Activated CD8-positive, alpha-beta memory T cell treated with anti-CD3 and anti-CD28 coated beads for 4 hours (primary cell): ENCODE results near the gene EXOSC7.
"Not testable (repeated sequence)": the region's sequence is repeated elsewhere in the genome, so short reads cannot be mapped to it uniquely, and the experiment has no call there.

Source experiments
- DNase-seq, 2 donors: peaks; one replicate each; pipeline ENCODE4 v3.0.0-alpha.2; 2020; ENCODE audit warnings: low read depth in 2 of 2

The EXOSC7 gene

DNA sequence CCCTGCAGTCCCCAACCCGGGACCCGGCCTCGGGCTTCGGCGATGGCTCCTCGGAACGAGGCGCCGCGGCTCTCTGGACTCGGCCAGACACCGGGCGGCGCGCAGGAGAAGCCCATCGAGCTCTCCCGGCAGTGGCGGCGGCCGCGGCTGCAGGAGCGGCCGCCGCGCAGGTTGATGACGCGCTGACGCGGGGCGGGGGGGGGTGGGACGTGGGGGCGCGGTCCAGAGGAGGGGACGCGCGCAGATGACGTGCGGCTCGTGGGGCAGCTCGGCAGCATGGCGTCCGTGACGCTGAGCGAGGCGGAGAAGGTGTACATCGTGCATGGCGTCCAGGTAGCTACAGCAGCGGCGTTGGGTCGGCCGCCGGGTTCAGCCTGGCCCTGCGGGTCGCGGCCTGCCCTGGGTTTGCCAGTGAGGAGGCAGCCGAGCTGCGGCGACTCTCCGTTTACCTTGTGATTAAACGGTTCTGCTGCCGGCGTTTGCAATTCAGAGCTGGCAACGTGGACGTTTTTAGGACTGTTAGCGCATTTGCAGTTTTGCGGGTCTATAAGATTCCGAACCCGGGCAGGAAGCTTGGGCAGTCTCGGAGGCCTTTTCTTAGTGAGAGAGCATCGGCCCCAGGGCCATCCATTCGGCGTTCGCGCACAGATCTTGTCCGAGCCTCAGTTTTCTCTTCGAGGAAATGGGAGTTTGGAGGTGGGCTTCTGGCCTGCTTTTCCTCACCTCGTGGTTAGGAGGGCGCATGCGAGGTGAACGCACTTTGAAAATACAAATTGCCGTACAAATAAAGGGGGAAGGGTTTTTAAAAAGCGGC lies at the start of gene EXOSC7, which contains the start of gene ZDHHC3:
Gene EXOSC7, plus strand, starts transcription at position 243 of the 814 bp plus-strand sequence. Its CDS starts 34 bp downstream, at position 277.
Gene ZDHHC3, minus strand, starts transcription at position 173 of the 814 bp plus-strand sequence. CDS start 16,738 bp downstream, outside the sequence.
- peak; percentile 72 to 77 for DNase-seq

- DNase-seq = no peak
Observed at GRCh38 chr3:44926921-44927320, 49.1 kb upstream of the EXOSC7 start.

- no peak for DNase-seq
Observed at GRCh38 chr3:44927371-44927770, 48.7 kb upstream of the EXOSC7 start.

DNA sequence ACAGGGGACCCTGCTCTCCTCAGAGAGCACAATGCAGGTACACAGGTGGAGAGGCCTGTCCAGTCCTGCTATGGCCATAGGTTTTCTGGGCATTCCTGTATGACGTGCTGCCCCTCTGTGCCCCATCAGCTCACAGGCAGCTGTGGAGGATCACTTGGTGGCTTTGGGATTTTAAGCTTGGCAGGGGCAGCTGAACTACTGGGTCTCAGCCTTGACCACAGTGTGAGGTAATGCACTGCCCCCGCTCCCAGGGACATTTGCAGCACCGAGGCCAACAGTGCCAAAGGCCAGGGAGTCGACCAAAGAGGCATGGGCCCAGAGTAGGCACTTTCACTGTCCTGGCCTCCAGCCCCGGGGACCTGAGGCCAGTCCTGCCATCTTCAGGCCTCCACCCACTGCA lies 46.3 kb upstream of the EXOSC7 start:
- DNase-seq = no peak

- no peak for DNase-seq
Observed at GRCh38 chr3:44930911-44931310, 45.1 kb upstream of the EXOSC7 start.

DNA sequence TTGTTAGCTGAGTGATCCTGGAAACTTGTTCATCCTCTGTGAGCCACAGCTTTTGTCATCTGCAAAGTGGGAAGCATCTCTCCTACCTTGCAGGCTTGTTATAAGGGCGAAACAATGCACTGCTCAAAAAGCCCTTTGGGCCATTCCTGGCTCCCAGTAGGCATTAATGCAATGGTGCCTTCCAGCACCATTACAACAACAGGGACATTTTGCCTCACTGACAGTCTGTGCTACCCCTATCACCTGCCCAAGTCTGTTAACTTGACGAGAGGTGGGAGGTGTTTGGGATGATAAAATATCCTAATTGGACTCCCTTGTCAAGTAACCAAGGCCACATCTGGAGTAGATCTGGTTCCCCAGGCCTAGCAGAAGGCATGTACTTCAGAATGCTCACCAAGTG lies 44.3 kb upstream of the EXOSC7 start:
- no peak for DNase-seq

DNA sequence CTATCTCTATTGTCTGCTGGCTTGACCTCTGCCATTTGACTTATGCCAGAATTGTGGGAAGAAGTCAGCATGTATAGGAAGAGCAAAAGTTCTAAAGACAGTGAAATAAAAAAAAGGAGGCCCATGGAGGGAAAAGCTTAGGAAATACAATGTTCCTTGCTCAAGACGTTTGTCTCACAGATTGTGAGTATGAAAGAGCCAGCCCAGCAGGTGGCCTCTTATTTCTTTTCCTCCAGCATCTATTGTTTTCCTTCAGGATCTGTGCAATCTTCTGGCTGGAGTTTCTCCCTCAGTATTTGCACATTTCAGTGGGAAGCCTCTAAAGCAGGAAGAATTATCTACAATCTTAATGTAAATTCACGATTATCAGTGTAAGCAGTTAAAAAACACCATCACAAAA lies 43.8 kb upstream of the EXOSC7 start:
- no peak for DNase-seq

DNA sequence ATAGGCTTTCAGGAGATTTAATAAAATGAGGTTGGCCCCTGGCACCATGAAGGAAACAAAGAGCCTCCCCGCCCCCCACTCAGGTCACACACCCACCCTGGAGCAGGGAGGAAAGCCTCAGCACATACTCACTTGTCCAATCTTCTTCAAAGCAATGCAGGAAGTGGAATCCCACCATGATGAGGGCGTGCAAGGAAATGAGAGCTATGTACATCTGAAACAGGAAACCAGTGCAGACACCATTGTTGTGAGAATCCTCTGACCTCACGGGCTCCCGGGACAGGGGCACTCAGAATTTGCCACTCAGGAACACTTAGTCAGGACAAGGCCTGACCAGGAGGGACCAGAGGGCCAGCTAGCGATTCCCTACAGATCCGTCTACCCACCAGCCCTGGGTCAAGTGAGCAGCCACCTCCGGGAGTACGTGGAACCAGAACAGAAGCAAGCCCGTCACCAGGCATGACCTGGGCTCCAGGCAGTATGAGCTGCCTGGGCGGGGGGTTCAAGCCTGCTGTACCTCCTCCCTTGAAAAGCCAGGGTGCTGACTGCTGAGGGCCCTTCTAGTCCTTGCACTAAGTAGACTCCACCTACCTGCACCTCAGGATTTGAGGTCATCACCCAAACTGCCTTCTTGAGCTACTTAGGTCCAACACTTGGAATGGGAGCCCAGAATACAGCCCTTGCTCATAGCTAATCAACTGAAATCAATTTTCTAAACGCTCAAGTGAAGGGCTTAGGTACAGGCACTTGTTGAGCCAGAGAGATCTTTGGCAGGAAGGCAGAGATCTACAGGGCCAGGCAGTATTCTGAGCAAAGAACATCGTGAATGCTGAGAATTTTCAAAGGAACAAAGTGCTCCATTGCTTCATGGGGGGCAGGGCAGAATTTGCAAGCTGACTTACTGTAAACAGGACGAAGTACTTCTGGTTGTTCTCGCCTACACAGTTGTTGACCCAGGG lies 42.8 kb upstream of the EXOSC7 start:
- no peak for DNase-seq

DNA sequence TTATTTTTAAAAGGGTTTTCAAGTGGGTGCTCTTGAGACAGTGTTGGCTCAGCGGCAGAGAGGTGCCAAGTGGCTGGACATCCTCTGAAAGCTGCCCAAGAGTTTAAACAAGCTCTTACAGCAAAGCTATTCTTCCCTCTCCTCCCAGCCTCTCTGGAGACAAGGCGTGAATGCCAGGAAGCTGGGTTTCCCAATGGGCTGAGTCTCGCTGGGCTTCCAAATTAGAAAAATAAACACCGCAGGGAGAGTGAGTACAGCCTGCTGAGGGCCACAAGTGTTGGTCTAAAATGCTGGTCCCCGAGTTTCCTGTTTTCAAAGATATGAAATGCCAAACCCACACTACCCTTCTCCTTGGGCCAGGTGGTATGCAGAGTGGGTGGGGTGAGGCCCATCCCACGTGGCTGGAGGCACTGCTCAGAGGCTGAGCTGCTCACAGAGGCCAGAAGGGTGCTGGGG lies 36.4 kb upstream of the EXOSC7 start:
- DNase-seq = no peak

DNA sequence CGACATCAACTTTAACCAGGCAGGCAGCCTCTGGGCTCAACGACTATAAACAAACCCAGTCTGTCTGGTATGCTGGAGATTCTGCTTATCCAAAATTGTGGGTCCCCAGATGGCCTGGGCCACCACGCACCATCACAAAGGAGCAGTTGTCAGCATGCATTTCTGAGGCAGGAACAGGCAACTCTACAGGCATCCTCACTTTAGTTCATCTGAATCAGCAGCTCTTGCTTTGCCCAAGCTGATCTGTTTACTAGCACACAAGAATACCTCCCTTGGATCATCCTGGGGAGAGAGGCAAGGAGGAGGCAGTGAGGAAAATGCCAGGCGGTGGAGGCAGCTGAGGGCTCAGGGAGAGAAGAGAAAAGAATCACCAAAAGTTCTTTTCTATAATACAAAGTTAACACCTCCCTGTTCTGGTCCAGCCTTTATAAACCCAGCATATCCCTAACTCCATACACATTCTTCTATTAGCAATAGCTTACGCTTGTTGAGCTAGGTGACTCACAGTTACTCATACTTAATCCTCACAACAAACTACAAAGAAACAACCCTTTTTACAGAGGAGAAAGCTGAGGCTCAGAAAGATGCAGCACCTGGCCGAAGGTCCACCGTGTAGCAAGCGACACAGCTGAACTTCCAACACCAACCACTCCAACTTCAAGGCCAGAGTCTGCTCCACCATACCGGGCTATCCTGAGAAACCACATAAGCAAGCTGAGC lies 33.7 kb upstream of the EXOSC7 start:
- no peak for DNase-seq

- no peak for DNase-seq
Observed at GRCh38 chr3:44948239-44948638, 27.8 kb upstream of the EXOSC7 start.

- not testable (repeated sequence) for DNase-seq
Observed at GRCh38 chr3:44949770-44950169, 26.3 kb upstream of the EXOSC7 start.

DNA sequence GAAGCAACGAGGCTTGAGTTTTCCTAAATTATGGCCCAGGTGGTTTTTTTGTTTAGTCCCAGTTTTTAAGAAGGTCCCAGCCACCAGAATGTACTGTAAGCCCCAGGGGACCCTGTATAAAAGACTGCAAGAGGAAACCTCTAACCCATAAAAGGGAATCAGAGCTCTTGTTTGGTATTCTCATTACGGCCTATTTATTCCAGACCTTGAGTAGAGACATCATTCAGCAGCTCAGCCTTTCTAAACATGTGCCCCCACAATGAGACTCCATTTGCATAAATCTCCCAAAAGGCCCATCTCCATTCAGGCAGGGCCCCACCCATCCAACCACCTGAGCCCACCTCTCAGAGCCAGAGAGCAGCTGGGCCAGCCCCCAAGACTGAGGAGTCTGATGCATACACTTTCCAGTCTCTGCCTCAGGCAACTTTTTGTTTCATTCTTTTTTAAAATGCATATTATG lies 25.7 kb upstream of the EXOSC7 start:
- no peak for DNase-seq

- DNase-seq = no peak
Observed at GRCh38 chr3:44952689-44953088, 23.4 kb upstream of the EXOSC7 start.

GRCh38 chr3:44954304-44954703 lies 21.7 kb upstream of the EXOSC7 start:
- DNase-seq = no peak

DNA sequence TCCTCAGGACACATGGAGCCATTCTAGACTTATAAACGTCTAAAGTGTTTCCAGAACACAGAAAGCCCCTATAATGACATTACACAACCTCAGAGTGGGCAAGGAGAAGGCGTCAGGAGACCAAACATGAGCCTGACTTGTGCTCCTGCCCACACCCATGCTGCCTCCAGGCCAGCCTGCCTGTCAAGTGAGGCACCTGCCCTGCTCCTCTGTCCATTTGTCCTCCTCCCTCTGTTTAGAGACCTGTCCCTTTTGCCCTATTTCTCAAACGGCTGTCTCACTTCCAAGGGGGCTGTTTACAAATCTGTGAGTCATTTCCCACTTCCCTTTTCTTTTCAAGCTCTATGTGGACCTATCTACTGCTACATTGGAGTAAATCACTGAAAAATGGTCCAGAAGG lies 21.1 kb upstream of the EXOSC7 start:
- DNase-seq = no peak

DNA sequence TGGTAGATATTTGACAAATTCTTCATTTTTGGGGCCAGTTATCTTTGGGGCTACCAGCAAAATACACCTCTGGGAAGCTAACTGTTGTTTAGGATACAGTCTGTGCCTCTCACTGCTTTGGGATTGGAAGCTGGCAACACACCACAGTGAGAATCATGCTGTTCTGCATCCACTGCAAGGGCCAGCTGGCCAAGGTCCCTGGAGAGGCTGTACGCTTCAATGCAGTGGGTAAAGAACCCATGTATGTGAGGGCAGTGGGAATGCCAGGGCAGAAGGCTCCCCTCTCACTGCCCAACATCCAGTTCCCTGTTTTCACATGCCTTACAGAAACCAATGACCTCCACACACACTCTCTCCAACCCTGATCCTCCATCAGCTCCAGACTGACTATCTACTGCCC lies 20.1 kb upstream of the EXOSC7 start:
- no peak for DNase-seq

DNA sequence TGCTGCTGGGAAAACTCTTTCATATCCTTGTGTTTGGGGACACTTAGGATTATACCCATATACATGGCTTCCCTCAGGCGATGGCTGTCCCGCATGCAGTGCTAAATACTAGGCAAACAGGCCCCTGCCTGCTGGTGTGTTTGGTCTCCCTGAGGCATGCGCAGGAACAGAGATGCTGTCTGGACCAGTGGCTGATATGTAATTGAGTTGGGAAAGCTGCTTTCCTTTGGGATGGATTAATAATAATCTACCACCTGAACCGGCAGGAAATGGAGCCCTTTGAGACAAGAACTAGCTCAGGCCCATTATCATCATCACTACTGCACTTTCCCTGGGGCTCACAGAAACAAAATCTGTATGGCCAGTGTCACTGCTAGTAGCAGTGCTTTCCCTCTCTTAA lies 18.1 kb upstream of the EXOSC7 start:
- no peak for DNase-seq

GRCh38 chr3:44958386-44958785 lies 17.7 kb upstream of the EXOSC7 start:
- no peak for DNase-seq

DNA sequence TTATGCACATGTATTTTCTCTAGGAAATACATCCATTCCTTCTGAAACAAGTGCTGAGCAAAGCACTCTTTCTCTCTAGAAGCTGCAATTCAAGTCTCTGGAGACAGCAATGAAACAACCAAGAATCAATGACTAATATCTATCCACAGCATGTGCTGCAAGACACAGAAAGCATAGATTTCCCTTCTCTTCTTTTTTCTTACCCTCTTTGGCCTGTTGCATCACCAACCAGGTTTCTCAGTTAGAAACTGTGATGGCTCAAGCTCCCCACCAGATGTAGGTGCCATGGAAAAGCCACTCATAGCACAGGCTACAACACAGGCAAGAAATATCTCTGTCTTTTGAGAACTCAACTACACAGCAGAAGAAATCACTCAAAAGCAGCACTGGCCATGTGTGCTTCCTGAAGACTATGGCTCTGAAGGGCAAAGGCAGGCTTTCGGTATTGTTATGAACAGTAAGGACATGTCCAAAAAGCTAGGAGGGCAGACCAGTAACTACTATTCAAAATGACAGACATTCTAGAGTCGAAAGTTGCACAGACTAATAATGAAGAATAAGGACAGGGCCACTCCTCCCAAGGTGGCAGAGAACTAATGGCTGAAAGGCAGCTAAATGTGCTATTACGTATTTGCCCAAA lies 15.5 kb upstream of the EXOSC7 start:
- no peak for DNase-seq

- no peak for DNase-seq
Observed at GRCh38 chr3:44961888-44962287, 14.2 kb upstream of the EXOSC7 start.
